Mesendoderm (in vitro differentiated cells): ENCODE data around the gene FFAR3.

ENCODE experiments used
- DNase-seq: peaks from one replicate; pipeline ENCODE4 v3.0.0; 2013
- H2AK5ac ChIP-seq: 2 replicates; pipeline ENCODE4 v1.6.1; 2013; ENCODE audit warnings: low read length, inconsistent platforms
- H2BK120ac ChIP-seq: 2 replicates; pipeline ENCODE4 v1.6.1; 2013; ENCODE audit warnings: low read depth, mild to moderate bottlenecking, low read length, moderate library complexity, mixed read lengths
- H2BK15ac ChIP-seq: replicated peaks from 2 replicates; pipeline ENCODE4 v1.6.1; 2013; ENCODE audit warnings: low read depth, mild to moderate bottlenecking, moderate library complexity
- H2BK5ac ChIP-seq: 2 replicates; pipeline ENCODE4 v1.6.1; 2013; ENCODE audit warnings: low read length, inconsistent platforms
- H3K18ac ChIP-seq: 2 replicates; pipeline ENCODE4 v1.6.1; 2013; ENCODE audit warnings: mild to moderate bottlenecking, low read length, mixed read lengths
- H3K23ac ChIP-seq: one replicate; pipeline ENCODE4 v1.6.1; 2013; ENCODE audit warnings: low read length
- H3K27ac ChIP-seq: 2 replicates; pipeline ENCODE4 v1.5.1; 2013; ENCODE audit warnings: low read depth, mild to moderate bottlenecking, inconsistent platforms, low read length, moderate library complexity
- H3K27me3 ChIP-seq: 2 replicates; pipeline ENCODE4 v1.6.1; 2013; ENCODE audit warnings: low read length, control low read depth, mild to moderate bottlenecking, inconsistent platforms; ENCODE audit not compliant: insufficient read depth, poor library complexity
- H3K36me3 ChIP-seq: 2 replicates; pipeline ENCODE4 v1.6.1; 2013; ENCODE audit warnings: low read length, inconsistent platforms; ENCODE audit not compliant: control insufficient read depth, insufficient read depth
- H3K4ac ChIP-seq: one replicate; pipeline ENCODE4 v1.6.1; 2013; ENCODE audit warnings: low read depth, mild to moderate bottlenecking, low read length, moderate library complexity
- H3K4me1 ChIP-seq: 2 replicates; pipeline ENCODE4 v1.6.1; 2013; ENCODE audit warnings: low read depth, low read length, inconsistent platforms; ENCODE audit not compliant: control insufficient read depth
- H3K4me2 ChIP-seq: 2 replicates; pipeline ENCODE4 v1.6.1; 2013; ENCODE audit warnings: low read length
- H3K4me3 ChIP-seq: 2 replicates; pipeline ENCODE4 v1.5.1; 2013; ENCODE audit warnings: mild to moderate bottlenecking, low read length
- H3K56ac ChIP-seq: one replicate; pipeline ENCODE4 v1.6.1; 2013; ENCODE audit warnings: low read length
- H3K79me1 ChIP-seq: 2 replicates; pipeline ENCODE4 v1.6.1; 2013; ENCODE audit warnings: low read length, inconsistent platforms
- H3K79me2 ChIP-seq: 2 replicates; pipeline ENCODE4 v1.6.1; 2013; ENCODE audit warnings: mild to moderate bottlenecking, low read length; ENCODE audit not compliant: control insufficient read depth, insufficient read depth
- H3K9ac ChIP-seq: 2 replicates; pipeline ENCODE4 v1.6.1; 2013; ENCODE audit warnings: low read length, inconsistent platforms
- H4K5ac ChIP-seq: one replicate; pipeline ENCODE4 v1.6.1; 2013; ENCODE audit warnings: low read length
- H4K8ac ChIP-seq: one replicate; pipeline ENCODE4 v1.6.1; 2013; ENCODE audit warnings: low read depth, mild to moderate bottlenecking, control low read depth, low read length, moderate library complexity
- WGBS: extraction: QIAGEN DNeasy Blood & Tissue Kit; methylation state at CpG from one replicate; pipeline ENCODE4 v1.1.7; 2013; ENCODE audit warnings: low lambda C conversion rate, missing lambda C conversion rate; ENCODE audit not compliant: insufficient coverage; ENCODE audit errors: extremely low coverage; 5-methylcytosine and 5-hydroxymethylcytosine counted together

FFAR3 gene

DNA sequence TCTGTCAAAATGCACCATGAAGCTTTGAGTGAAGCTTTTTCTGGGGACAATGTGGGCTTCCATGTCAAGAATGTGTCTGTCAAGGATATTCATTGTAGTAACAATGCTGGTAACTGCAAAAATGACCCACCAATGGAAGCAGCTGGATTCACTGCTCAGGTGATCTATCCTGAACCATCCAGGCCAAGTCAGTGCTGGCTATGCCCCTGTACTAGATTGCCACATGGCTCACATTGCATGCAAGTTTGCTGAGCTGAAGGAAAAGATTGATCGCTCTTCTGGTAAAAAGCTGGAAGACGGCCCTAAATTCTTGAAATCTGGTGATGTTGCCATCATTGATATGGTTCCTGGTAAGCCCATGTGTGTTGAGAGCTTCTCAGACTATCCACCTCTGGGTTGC, 25.3 kb downstream of the FFAR3 start:
- WGBS: no CpG with 5 or more reads among the region's 2 CpGs

DNA sequence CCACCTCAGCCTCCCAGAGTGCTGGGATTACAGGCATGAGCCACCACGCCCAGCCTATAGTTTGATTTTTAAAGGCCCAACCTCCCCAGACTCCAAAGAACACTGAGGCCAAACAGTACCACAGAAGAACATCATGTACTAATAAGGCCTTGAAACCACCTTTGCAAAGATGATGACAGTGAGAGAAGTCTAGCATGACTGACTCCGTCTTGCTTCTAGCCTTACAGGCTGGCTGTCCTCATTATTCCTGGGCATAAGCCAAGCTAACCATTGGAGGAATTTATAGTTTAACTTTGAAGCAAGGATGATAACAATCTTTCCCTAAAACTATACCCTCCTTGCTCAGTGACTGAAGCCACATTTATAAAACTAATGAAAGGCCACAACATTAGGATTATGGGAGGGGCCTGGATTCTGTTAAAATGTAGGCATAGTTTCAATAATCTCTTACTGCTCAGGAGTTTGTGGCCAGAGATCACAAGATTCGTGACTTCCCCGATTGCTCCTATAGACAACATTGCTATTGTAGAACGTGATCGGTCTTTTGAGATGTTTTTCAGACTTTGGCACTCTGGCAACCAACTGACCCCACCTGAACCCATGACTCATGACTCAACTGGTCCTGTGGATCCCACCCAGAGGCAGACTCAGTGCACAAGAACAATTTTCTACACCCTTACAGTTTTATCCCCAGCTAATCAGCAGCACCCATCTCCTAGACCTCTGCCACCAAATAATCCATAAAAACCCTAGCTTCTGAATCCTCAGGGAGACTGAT, 30.2 kb downstream of the FFAR3 start:
- WGBS: no CpG with 5 or more reads among the region's 6 CpGs
- Histone ChIP-seq H2BK15ac (no peak overlapping the region), H3K27me3 (no peaks in the 10 kb centered on the region), H2BK5ac (no peak overlapping the region), H3K36me3 (no peaks in the 10 kb centered on the region), H3K4me1 (no peaks in the 10 kb centered on the region), H3K4me3 (no peak overlapping the region), H2BK120ac (no peak overlapping the region), H3K18ac (no peak overlapping the region), H2AK5ac (no peak overlapping the region), H3K4ac (no peak overlapping the region), H3K4me2 (no peak overlapping the region), H3K23ac (no peak overlapping the region), H3K27ac (no peak overlapping the region), H3K56ac (no peak overlapping the region), H4K5ac (no peak overlapping the region), H3K79me2 (no peaks in the 10 kb centered on the region), H3K79me1 (no peaks in the 10 kb centered on the region), H3K9ac (no peak overlapping the region), H4K8ac (no peak overlapping the region)
- DNase-seq: no peak

More for the DNA sequence above, 25.3 kb downstream of the FFAR3 start:
- Histone ChIP-seq H3K79me1 (no peaks in the 10 kb centered on the region), H3K27me3 (no peaks in the 10 kb centered on the region), H2BK15ac (no peak overlapping the region), H3K4me1 (no peaks in the 10 kb centered on the region), H2BK5ac (no peak overlapping the region), H3K4ac (no peak overlapping the region), H4K8ac (no peak overlapping the region), H3K27ac (no peak overlapping the region), H2AK5ac (no peak overlapping the region), H3K4me3 (no peak overlapping the region), H2BK120ac (no peak overlapping the region), H3K79me2 (no peaks in the 10 kb centered on the region), H3K36me3 (no peaks in the 10 kb centered on the region), H3K9ac (no peak overlapping the region), H4K5ac (no peak overlapping the region), H3K56ac (no peak overlapping the region), H3K18ac (no peak overlapping the region), H3K4me2 (no peak overlapping the region), H3K23ac (no peak overlapping the region)
- no peak for DNase-seq

DNA sequence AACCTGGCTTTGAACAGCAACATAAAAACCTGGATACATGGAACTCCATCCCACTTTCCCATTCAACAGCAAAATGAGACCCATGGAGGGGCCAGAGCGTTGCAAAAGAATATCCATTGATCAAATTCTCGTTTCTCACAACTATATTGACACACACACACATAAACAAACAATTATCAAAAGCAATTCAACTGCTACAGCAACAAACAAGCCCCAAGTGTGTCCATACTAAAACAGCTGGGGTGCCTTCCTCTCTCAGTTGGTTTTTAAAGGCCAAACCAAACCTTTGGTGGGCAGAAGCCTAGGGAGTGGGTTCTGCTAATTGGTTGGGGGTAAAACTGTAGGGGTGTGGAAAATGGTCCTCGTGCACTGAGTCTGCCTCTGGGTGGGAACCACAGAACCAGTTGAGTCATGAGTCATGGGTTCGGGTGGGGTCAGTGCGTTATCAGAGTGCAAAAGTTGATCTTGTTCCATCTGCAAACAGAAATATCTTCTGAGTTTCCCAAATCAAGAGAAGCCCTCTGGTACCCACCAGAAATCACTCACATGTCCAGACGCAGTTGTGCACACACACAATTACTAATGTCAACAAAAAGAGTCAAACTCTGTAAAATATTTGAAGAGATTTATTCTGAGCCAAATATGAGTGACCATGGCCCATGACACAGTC, 31.1 kb downstream of the FFAR3 start:
- no peak overlapping the region for H3K4ac ChIP-seq
- H3K27me3 ChIP-seq: no peaks in the 10 kb centered on the region
- H2AK5ac ChIP-seq: no peak overlapping the region
- no peak for DNase-seq
- H4K8ac ChIP-seq: no peak overlapping the region
- H3K56ac ChIP-seq: no peak overlapping the region
- no peak overlapping the region for H3K4me2 ChIP-seq
- no peak overlapping the region for H4K5ac ChIP-seq
- H3K79me2 ChIP-seq: no peaks in the 10 kb centered on the region
- H3K23ac ChIP-seq: no peak overlapping the region
- no peak overlapping the region for H3K4me3 ChIP-seq
- no peak overlapping the region for H2BK120ac ChIP-seq
- no CpG with 5 or more reads among the region's 6 CpGs for WGBS
- H3K18ac ChIP-seq: no peak overlapping the region
- H2BK5ac ChIP-seq: no peak overlapping the region
- H3K9ac ChIP-seq: no peak overlapping the region
- no peaks in the 10 kb centered on the region for H3K4me1 ChIP-seq
- no peak overlapping the region for H2BK15ac ChIP-seq
- H3K27ac ChIP-seq: peak overlapping the region; percentile 64
- no peaks in the 10 kb centered on the region for H3K36me3 ChIP-seq
- no peaks in the 10 kb centered on the region for H3K79me1 ChIP-seq

DNA sequence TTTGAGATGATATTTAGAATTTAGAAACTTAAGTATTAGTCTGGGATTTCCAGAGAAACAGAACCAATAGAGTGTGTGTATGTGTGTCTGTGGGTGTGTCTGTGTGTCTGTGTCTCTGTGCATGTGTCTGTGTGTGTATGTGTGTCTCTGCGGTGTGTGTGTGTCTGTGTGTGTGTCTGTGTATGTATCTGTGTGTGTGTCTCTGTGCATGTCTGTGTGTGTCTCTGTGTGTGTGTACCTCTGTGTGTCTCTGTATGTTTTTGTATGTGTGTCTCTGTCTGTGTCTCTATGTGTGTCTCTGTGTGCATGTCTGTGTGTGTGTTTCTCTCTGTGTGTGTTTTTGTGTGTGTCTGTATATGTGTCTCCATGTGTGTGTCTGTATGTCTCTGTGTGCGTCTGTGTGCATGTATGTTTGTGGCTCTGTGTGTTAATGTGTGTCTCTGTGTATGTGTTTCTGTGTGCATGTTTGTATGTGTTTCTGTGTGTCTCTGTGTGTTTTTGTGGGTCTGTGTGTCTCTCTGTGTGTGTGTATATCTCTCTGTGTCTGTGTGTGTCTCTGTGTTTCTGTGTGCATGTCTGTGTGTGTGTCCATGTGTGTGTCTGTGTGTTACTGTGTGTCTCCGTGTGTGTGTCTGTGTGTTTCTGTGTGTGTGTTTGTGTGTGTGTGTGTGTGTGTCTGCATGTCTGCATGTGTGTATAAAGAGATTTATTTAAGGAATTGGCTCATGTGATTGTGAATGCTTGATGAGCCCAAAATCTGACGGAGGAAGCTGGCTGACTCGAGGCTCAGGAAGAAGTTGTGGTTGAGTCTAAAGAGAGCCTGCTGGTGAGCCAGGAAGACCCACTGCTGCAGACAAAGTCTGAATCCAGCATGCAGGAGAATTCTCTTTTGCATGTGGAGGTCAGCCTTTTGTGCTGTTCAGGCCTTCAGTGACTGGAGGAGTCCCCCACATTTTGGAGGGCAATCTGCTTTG, 34.8 kb downstream of the FFAR3 start:
- Histone ChIP-seq H2BK120ac (no peak overlapping the region), H3K56ac (no peak overlapping the region), H3K4me3 (no peak overlapping the region), H4K8ac (no peak overlapping the region), H3K23ac (no peak overlapping the region), H3K4ac (no peak overlapping the region), H3K4me1 (no peaks in the 10 kb centered on the region), H3K27ac (no peak overlapping the region), H2BK5ac (no peak overlapping the region), H4K5ac (no peak overlapping the region), H3K9ac (no peak overlapping the region), H2AK5ac (no peak overlapping the region), H3K27me3 (no peaks in the 10 kb centered on the region), H3K79me1 (no peaks in the 10 kb centered on the region), H2BK15ac (no peak overlapping the region), H3K4me2 (no peak overlapping the region), H3K79me2 (no peaks in the 10 kb centered on the region), H3K36me3 (no peaks in the 10 kb centered on the region), H3K18ac (no peak overlapping the region)
- WGBS: no CpG with 5 or more reads among the region's 5 CpGs
- no peak for DNase-seq

DNA sequence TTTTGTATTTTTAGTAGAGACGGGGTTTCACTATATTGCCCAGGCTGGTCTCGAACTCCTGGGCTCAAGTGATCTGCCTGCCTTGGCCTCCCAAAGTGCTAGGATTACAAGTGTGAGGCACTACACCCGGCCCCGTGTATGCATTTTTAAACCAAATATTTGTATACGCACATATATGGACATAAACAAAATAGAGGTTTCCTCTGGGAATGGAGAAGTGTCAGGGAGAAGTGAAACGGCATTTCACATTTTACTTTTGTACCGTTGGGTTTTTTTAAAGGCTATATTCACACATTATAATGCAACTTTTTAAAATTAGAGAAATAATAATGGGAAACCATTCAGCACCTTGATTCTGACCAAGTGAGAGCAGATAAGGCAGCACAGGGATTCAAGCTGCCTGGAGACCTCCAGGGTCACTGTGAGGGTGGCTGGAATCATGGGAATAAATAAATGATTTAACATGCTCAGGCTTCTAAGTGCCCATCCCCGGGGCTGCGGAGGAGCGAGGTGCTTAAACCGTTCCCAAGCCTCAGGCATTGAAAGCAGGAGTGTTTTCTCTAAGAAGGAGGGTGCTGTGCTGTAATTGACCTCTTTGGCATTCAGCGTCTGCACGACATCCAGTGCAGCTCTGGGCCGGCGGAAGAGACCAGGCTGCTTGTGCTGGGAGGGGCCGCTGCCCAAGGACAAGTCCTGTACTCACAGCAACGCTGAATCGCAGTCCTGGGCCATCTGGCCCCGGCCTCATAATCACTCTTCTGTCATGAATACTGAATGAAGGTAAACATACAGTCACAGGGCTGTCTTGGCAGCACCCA, 37.3 kb downstream of the FFAR3 start:
- no peak overlapping the region for H2AK5ac ChIP-seq
- no peak overlapping the region for H3K4me2 ChIP-seq
- no peak overlapping the region for H3K23ac ChIP-seq
- no peaks in the 10 kb centered on the region for H3K79me1 ChIP-seq
- no peaks in the 10 kb centered on the region for H3K4me1 ChIP-seq
- no peak overlapping the region for H3K27ac ChIP-seq
- H3K4me3 ChIP-seq: no peak overlapping the region
- no peak overlapping the region for H3K18ac ChIP-seq
- H3K4ac ChIP-seq: no peak overlapping the region
- no peak for DNase-seq
- no peaks in the 10 kb centered on the region for H3K36me3 ChIP-seq
- no peak overlapping the region for H3K9ac ChIP-seq
- no peaks in the 10 kb centered on the region for H3K27me3 ChIP-seq
- no peaks in the 10 kb centered on the region for H3K79me2 ChIP-seq
- H4K8ac ChIP-seq: no peak overlapping the region
- no CpG with 5 or more reads among the region's 19 CpGs for WGBS
- H2BK120ac ChIP-seq: no peak overlapping the region
- no peak overlapping the region for H2BK15ac ChIP-seq
- H4K5ac ChIP-seq: no peak overlapping the region
- H3K56ac ChIP-seq: no peak overlapping the region
- no peak overlapping the region for H2BK5ac ChIP-seq
